ENCODE results near the gene PPIL6. TPM values are rescaled to one million over a fixed set of nuclear protein-coding genes. Genes with fewer than 3 reads are reported as not detected.

Gene PPIL6
- polyA plus RNA-seq, 1 experiment, result 0.83 TPM

DNA sequence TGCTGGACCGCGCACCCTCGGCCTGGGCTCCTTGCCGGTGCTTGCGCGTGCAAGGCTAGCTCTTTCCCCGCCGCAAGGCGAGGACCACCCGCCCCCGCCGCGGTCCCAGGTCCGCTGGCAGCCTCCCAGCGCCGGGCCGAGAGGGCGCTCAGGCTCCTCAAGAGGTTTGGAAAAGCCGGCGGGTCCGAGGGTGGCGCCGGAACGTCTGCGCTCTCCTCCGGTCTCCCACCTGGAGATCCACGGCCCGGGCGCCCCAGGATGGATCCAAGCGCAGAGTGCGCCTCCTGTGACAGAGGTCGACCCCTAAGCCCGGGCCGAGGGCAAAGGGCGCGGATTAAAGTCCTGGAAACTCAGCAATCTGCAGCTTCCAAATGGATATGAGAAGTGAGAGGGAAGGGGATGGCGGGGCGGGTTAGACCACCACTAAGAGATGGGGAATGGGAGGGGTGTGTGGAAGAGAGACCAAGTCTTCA, 15.7 kb upstream of the PPIL6 start:
- TF ChIP-seq, protein P1, sequence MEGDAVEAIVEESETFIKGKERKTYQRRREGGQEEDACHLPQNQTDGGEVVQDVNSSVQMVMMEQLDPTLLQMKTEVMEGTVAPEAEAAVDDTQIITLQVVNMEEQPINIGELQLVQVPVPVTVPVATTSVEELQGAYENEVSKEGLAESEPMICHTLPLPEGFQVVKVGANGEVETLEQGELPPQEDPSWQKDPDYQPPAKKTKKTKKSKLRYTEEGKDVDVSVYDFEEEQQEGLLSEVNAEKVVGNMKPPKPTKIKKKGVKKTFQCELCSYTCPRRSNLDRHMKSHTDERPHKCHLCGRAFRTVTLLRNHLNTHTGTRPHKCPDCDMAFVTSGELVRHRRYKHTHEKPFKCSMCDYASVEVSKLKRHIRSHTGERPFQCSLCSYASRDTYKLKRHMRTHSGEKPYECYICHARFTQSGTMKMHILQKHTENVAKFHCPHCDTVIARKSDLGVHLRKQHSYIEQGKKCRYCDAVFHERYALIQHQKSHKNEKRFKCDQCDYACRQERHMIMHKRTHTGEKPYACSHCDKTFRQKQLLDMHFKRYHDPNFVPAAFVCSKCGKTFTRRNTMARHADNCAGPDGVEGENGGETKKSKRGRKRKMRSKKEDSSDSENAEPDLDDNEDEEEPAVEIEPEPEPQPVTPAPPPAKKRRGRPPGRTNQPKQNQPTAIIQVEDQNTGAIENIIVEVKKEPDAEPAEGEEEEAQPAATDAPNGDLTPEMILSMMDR (IDR thresholded peaks at IDR 0.05; ENCODE audit: low read depth, low read length), result no peak
- peak overlapping the region; percentile 91 for H3K4me3 ChIP-seq (ENCODE audit: low read depth, low read length)
- no peaks in the 10 kb centered on the region for H3K27me3 ChIP-seq (ENCODE audit: control insufficient read depth, insufficient read depth, low read length)
- POLR2A ChIA-PET, result interaction anchor here (1.5 kb wide), 1 partner anchor 13 kb away, joined by 3 read pairs; no protein-coding TSS in a partner anchor
- no peak for DNase-seq (ENCODE audit: low read depth, low spot score)
- no peak overlapping the region for H3K27ac ChIP-seq (ENCODE audit: low read depth, low read length)
- CTCF ChIA-PET, result interaction anchor here (0.6 to 1.5 kb wide), 3 partner anchors 15 to 269 kb away, joined by 3 to 4 read pairs (median 4); partner anchors contain the start of gene SMPD2
- H3K9me3 ChIP-seq (ENCODE audit: control insufficient read depth, insufficient read depth, low read length), result no peaks in the 10 kb centered on the region; the same call in 1 of the 2 replicates

DNA sequence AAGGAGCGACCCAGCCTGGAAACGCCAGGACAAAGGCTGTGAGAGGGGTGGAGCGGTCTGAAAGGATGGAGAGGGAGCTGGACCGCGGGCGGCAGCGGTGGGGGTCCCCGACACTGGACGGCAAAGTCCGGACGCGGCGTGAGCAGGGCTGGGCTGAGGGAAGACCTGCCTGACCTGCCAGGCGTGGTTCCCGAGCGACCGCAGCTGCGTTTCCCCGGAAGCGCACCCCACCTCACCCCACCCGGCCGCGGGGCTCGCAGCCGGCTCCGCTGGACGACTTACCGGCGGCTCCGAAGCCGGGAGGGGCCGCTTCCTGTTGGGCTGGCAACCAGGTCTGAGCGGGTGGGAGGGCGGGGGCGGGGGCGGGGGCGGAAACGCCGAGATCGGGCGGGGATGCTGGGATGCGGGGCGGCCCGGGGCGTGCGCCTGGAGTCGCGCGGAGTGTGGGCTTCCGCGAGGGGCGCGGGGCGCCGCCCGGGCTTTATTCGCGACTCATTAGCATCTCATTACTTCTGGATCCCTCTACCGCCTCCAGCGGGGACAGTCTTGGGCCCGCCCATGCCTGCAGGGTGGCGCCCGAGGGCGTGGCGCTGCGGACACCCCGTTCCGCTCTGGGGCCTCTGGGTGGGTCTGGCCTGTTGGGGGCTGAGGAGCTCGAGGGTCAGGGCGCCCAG, 15.1 kb upstream of the PPIL6 start, which contains the start of gene MICAL1:
Gene MICAL1 (minus strand): TSS at position 336 of the 674 bp plus-strand sequence. CDS start 1,576 bp downstream, outside the sequence.
- no peak for DNase-seq (ENCODE audit: low read depth, low spot score)
- ChIA-PET CTCF (interaction anchor here (0.6 to 1.5 kb wide), 4 partner anchors 13 to 268 kb away, joined by 3 to 7 read pairs (median 4); partner anchors contain the start of gene SMPD2), POLR2A (interaction anchor here (1.4 to 1.5 kb wide), 2 partner anchors 13 to 15 kb away, joined by 3 to 4 read pairs; partner anchors contain the start of genes PPIL6 and SMPD2)
- H3K4me3 ChIP-seq (ENCODE audit: low read depth, low read length), result peak within 1 kb of the TSS; percentile 91
- no peaks in the 10 kb centered on the region; the same call in 1 of the 2 replicates for H3K9me3 ChIP-seq (ENCODE audit: control insufficient read depth, insufficient read depth, low read length)
- peak within 1 kb of the TSS; percentile 39 for H3K27ac ChIP-seq (ENCODE audit: low read depth, low read length)
- TF ChIP-seq, protein P1 (IDR thresholded peaks at IDR 0.05; ENCODE audit: low read depth, low read length), result peak; percentile 42
- no peaks in the 10 kb centered on the region for H3K27me3 ChIP-seq (ENCODE audit: control insufficient read depth, insufficient read depth, low read length)

DNA sequence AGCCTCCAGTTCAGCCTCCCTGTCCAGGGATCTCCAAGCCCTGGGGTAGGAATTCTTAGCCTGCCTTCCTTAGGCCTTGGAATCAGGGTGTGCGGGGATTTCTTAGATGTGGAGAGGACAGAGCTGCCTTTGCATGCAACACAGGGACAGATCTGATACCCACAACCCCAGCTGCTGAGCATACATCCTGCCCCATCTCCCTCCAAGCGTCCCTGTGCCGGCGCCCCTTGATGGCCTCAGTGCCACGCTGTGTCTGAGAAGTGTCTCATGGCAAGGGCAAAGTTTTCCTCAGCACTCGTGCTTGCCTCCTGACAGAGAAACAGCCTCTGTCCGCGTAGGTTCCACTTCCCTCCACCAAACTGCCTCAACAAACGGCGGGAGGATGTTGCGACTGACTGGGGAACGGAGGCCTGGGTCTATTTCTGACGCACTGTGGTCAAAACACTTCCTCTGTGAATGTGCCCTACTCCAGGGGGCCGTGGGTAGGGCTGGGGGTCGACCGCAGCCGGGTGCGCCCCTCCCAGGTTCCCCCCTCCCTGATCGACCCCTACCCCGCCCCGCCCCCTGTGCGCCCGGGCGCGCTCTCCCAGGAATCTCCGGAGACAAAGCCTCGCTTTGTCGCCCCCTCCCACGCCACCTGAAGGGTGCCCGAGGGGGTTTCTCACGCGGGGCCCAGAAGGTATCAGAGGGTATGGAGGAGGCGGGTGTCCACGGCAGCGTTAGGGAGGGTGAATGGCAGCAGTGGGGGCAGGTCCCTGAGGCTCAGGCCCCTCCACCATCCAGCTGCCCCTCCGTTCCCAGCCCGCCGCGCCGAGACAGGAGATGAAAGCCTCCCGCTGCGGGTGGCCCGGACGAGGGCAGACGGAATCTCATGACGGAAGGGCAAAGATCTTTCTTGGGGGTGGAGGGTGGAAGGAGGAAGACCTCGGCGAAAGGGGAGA, 14.3 kb upstream of the PPIL6 start:
- Histone ChIP-seq H3K27ac (ENCODE audit: low read depth, low read length) (peak overlapping the region; percentile 39), H3K27me3 (ENCODE audit: control insufficient read depth, insufficient read depth, low read length) (no peaks in the 10 kb centered on the region), H3K9me3 (ENCODE audit: control insufficient read depth, insufficient read depth, low read length) (no peaks in the 10 kb centered on the region; the same call in 1 of the 2 replicates), H3K4me3 (ENCODE audit: low read depth, low read length) (peak overlapping the region; percentile 91)
- no peak for DNase-seq (ENCODE audit: low read depth, low spot score)
- CTCF ChIA-PET, result interaction anchor here (0.7 to 1.2 kb wide), 2 partner anchors 14 to 267 kb away, joined by 4 to 7 read pairs; no protein-coding TSS in a partner anchor
- POLR2A ChIA-PET, result interaction anchor here (0.6 to 1.4 kb wide), 2 partner anchors 11 to 14 kb away, joined by 4 read pairs; partner anchors contain the start of genes PPIL6 and SMPD2
- TF ChIP-seq, protein P1 (IDR thresholded peaks at IDR 0.05; ENCODE audit: low read depth, low read length), result no peak

DNA sequence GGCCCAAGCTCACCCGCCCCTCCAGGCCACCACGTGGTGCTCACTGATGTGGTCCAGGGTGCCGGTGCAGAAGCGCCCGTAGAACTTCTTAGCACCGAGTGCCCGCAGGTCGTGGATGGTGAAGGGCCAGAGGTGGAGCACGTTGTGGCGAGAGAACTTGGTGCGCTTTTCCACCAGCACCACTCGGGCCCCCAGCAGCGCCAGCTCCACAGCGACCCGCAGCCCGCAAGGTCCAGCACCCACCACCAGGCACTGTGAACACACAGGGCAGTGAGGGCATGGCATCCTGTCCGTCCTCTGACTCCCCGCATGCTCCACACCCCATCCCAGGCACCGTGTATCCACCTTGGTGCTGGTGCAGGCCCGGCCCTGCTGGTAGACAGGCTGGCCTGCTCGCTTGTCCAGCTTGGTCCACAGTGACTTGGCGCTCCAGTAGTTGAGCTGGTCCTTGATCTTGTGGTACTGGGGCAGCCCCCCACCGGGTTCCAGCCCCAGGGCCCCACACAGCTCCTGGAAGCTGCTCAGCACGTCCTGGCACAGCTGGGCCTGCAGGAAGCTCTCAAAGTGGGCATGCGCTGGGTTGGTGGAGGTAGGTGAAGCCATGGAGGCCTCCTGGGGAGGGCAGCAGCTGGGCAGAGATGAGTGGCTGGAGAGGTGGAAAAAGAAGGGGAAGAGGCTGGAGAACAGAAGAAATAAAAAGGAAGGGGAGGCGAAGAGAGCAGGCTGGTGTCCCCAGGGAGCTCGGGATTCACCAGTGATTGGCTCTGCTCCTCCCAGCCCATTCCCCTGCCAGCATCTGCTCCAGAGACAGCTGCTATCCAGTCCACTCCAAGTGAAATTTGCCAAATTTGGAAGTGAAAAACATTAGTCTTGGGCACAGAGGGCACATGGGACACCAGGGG, 13.4 kb upstream of the PPIL6 start:
- no peaks in the 10 kb centered on the region; the same call in 1 of the 2 replicates for H3K9me3 ChIP-seq (ENCODE audit: control insufficient read depth, insufficient read depth, low read length)
- peak overlapping the region; percentile 91 for H3K4me3 ChIP-seq (ENCODE audit: low read depth, low read length)
- no peak overlapping the region for H3K27ac ChIP-seq (ENCODE audit: low read depth, low read length)
- TF ChIP-seq, protein P1 (IDR thresholded peaks at IDR 0.05; ENCODE audit: low read depth, low read length), result no peak
- DNase-seq (ENCODE audit: low read depth, low spot score), result no peak
- no peaks in the 10 kb centered on the region for H3K27me3 ChIP-seq (ENCODE audit: control insufficient read depth, insufficient read depth, low read length)
- ChIA-PET CTCF (no interaction called here), POLR2A (interaction anchor here (0.6 kb wide), 1 partner anchor 11 kb away, joined by 4 read pairs; no protein-coding TSS in a partner anchor)
